SU-DHL-6 (cell line): ENCODE measurements around the gene CELA3B.

ENCODE experiments used
- EZH2phosphoT487 ChIP-seq: fragments of 200-600 bp; sonication (generic), shearing (Covaris generic); conservative IDR thresholded peaks from 2 replicates; pipeline ENCODE4 v1.6.1; 2018; ENCODE audit warnings: mild to moderate bottlenecking, antibody characterized with exemption, low read length, moderate library complexity, mixed read lengths
- TF ChIP-seq, protein P1 (sequence below): fragments of 200-600 bp; sonication (generic); IDR thresholded peaks from one replicate; pipeline ENCODE4 v1.5.1; 2017; ENCODE audit warnings: antibody characterized with exemption, mild to moderate bottlenecking, low read length, moderate library complexity; ENCODE audit not compliant: insufficient read depth, poor library complexity, severe bottlenecking

DNA sequence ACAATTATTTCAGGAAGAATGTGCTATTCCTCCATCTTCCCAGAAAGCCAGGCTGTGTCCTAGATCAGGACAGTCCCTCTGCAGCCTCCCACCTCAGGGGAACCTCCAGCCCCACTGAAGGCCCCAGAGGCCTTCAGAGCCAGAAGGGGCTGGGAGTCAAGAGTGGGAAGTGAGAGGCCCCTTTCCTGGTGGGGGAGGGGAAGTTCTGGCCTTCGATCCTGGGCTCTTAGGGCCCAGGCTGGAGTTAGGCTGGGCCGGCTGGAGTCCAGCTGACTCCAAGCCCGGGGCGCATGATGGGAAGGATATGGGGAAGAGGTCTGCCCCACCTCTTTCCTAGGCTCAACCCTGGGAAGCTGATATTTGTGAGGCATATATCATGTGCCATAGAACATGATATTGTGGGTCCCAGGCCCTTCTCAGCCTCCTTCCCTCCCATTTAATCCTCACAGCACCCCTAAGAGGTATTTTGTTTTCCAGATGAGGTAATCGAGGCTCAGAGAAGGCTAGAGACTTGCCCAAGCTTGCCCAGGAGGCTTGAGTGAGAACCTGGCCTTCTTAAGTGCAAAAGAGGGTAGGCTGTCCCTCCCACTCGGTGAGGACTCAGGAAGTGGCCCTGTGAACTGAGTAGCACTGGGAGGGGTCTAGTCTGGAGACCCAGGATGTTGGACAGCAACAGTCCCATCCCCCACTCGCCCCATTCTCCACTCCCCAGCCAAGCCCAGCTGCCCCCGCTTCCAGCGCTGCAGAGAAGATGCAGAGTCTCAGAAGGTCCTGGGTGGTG, 21.1 kb upstream of the CELA3B start:
- TF ChIP-seq, protein P1, sequence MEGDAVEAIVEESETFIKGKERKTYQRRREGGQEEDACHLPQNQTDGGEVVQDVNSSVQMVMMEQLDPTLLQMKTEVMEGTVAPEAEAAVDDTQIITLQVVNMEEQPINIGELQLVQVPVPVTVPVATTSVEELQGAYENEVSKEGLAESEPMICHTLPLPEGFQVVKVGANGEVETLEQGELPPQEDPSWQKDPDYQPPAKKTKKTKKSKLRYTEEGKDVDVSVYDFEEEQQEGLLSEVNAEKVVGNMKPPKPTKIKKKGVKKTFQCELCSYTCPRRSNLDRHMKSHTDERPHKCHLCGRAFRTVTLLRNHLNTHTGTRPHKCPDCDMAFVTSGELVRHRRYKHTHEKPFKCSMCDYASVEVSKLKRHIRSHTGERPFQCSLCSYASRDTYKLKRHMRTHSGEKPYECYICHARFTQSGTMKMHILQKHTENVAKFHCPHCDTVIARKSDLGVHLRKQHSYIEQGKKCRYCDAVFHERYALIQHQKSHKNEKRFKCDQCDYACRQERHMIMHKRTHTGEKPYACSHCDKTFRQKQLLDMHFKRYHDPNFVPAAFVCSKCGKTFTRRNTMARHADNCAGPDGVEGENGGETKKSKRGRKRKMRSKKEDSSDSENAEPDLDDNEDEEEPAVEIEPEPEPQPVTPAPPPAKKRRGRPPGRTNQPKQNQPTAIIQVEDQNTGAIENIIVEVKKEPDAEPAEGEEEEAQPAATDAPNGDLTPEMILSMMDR: no peak
- no peak for TF ChIP-seq EZH2phosphoT487
